ENCODE measurements around the gene CFAP46. TPM values are rescaled to one million over a fixed set of nuclear protein-coding genes. Genes with fewer than 3 reads are reported as not detected.
A peak's percentile ranks its signal among the peaks of the same experiment; 100 is the strongest.
"Not testable (repeated sequence)": the region's sequence is repeated elsewhere in the genome, so short reads cannot be mapped to it uniquely, and the experiment has no call there.

The CFAP46 gene
- polyA plus RNA-seq, 1 donor from 2014 or later, result not detected

DNA sequence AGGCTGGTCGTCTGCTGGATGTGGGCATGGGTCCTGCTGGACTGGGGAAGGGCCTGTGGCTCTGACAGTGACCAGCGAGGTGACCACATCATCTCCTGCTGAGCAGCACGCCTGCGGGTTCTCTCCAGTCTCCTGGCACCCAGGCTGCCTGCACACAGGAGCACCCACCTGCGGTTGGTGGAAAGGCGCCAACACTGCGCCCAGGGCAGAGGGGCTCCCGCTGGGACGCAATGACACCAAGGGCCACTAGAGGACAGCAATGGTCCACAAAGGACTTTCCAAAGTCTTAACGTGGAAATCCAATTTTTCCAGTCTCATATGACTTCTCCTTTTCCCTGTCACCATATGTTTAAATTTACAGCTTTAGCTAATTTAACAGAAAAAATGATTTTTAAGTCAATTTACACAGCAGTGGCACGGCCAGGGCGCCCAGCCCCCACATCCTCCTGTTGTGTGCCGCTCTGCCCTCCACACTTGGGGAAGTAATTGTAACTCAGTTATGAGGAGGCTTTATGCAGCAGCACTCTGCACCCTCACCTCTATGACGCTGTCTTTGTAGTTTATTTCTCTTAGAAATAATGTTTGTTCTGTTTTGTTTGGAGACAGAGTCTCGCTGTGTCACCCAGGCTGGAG lies 38.1 kb downstream of the CFAP46 start:
- H3K4me1 Mint-ChIP-seq, result peaks cover 0 to 2% (median 0%) of the 10 kb centered on the region in 3 donors
- no peaks in the 10 kb centered on the region for H3K36me3 Mint-ChIP-seq
- no peak overlapping the region for H3K4me3 Mint-ChIP-seq
- peak overlapping the region in 1 of 3 donors; percentile 27 for H3K27ac Mint-ChIP-seq
- H3K27me3 Mint-ChIP-seq, result peaks cover 12% of the 10 kb centered on the region
- H3K9me3 Mint-ChIP-seq, result peaks cover 2 to 10% (median 7%) of the 10 kb centered on the region in 3 donors

DNA sequence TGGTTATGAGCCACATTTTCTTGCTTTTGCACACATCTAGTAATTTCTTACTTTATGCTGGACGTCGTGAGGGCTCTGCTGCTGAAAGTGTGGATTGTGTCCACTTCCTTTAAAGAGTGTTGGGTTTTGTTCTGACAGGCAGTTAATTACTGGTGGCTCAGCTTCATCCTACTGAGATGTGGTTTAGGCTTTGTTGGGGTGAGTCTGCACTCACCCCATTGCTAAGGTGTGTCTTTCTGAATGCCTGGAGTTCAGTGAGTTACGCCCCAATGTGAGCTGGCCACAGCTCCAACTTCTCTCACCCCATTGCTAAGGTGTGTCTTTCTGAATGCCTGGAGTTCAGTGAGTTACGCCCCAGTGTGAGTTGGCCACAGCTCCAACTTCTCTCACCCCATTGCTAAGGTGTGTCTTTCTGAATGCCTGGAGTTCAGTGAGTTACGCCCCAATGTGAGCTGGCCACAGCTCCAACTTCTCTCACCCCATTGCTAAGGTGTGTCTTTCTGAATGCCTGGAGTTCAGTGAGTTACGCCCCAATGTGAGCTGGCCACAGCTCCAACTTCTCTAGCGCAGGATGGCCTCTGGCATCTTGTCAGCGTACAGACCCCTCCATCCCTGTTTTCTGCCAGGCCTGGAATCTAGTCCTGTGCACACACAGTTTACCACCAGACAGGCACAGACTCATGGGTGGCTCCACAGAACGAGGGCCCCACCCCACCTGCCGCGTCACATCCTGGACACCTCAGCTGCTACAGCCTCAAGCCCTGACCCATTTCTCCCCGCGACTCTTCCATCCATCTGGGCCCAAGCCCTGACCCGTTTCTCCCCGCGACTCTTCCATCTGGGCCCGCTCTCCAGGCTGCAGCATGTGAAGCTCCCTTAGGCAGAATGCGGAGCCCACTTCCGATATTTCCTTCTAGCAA lies 39.5 kb downstream of the CFAP46 start:
- H3K9me3 Mint-ChIP-seq, H3K36me3 Mint-ChIP-seq, H3K4me1 Mint-ChIP-seq, H3K27ac Mint-ChIP-seq: not testable (repeated sequence)
- peaks cover 11% of the 10 kb centered on the region for H3K27me3 Mint-ChIP-seq
- H3K4me3 Mint-ChIP-seq, result peak overlapping the region in 1 of 4 donors; percentile 39

DNA sequence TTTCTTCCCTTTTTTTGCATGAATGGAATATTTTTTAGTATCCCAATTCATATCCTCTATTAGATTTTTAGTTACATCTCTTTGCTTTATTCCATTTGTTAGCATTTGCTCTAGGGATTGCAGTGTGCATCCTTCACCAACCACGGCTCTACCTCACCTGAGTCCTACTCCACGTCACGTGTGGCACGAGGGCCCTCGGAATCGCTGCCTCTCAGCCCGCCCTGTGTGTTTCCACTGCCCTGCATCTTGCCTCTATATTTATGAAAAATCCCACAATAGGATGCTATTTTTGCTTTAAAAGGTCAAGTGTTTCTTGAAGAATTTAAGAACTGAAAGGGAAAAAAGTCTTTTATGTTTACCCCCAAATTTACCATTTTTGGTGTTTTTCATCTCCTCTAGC lies 41.0 kb downstream of the CFAP46 start:
- H3K27me3 Mint-ChIP-seq, result peaks cover 11% of the 10 kb centered on the region
- peaks cover 2 to 10% (median 7%) of the 10 kb centered on the region in 3 donors for H3K9me3 Mint-ChIP-seq
- peaks cover 0 to 2% (median 0%) of the 10 kb centered on the region in 3 donors for H3K4me1 Mint-ChIP-seq
- no peak overlapping the region for H3K4me3 Mint-ChIP-seq
- H3K27ac Mint-ChIP-seq, result no peak overlapping the region
- H3K36me3 Mint-ChIP-seq, result no peaks in the 10 kb centered on the region

DNA sequence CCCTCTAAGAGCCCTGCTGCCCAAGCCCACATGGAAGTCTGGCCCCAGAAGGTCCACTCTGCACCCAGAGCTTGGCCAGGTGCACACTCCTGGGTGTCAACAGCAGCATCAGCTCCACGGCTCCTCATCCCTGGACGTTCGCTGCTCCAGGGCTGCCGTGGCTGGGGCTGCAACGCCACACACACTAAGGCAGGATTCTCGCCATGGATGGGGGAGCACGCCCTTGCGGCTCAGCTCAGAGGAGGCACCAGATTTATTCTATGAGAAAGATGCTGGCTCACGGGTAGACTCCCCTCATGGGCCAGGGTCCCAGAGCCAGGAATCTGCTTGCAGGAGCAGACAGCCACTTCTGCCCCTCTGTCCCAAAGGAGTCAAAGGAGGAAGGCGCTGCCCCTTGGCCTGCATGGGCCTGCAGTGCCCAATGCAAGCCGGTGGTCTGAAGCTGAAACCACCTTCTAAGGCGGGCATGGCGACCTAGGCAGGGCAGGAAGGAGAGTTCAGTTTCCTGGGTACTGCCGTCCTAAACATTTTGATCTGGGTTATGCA lies 42.1 kb downstream of the CFAP46 start:
- no peak overlapping the region for H3K27ac Mint-ChIP-seq
- peaks cover 2 to 10% (median 7%) of the 10 kb centered on the region in 3 donors for H3K9me3 Mint-ChIP-seq
- no peaks in the 10 kb centered on the region for H3K36me3 Mint-ChIP-seq
- H3K27me3 Mint-ChIP-seq, result peaks cover 9% of the 10 kb centered on the region
- H3K4me3 Mint-ChIP-seq, result no peak overlapping the region
- H3K4me1 Mint-ChIP-seq, result peaks cover 0 to 2% (median 0%) of the 10 kb centered on the region in 3 donors

DNA sequence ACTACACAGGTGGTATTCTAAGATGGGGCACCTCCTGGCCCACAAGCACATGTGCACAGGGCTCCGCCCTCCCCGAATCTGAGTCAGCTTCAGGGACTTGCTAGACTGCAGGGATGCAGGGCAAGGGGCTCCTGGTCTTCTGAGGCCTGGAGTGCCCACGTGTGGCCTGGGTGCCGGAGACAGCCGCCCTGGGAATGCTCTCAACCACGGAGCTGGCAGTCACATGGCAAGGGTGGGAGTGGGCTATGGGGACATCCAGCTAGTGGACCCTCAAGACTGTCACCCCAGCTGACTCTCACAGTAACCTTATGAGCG lies 42.7 kb downstream of the CFAP46 start:
- Mint-ChIP-seq H3K4me3 (no peak overlapping the region), H3K4me1 (no peaks in the 10 kb centered on the region), H3K27me3 (peaks cover 14% of the 10 kb centered on the region), H3K36me3 (no peaks in the 10 kb centered on the region), H3K9me3 (peaks cover 2 to 8% (median 7%) of the 10 kb centered on the region in 3 donors), H3K27ac (no peak overlapping the region)

DNA sequence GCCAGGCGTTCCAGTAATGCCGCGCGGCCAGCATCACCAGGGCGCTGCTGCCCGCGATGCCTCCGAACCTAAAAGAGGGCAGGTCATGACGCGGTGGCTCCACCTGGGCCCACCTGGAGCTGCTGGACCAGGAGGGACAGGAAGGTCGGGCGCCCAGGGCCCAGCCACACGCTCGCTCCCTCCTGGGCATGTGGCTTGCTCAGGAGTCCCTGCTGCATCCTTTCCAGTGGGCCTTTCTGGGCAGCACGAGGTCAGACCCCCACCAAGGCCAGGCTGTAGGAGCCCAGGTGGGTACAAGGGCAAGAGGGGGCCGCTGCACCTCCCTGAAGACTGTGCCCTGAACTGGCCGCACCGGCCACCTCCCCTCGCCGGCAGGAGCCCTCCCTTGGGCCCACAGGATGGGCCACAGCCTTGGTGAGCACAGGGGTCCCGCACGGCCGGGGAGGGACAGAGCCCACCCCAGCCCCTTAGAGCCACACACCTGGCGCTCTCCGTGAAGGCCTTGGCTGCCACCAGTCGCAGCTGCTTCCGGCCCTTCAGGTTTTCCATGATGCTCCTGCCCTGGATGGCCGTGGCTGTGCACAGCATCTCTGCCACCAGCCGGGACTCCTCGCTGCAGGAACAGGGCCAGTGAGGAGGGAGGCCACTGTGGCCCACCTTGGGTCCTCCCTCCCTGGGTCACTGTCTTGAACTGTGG lies 43.2 kb downstream of the CFAP46 start:
- Mint-ChIP-seq H3K27me3 (peaks cover 14% of the 10 kb centered on the region), H3K9me3 (peaks cover 2 to 8% (median 7%) of the 10 kb centered on the region in 3 donors), H3K4me3 (no peak overlapping the region), H3K36me3 (no peaks in the 10 kb centered on the region), H3K27ac (no peak overlapping the region), H3K4me1 (no peaks in the 10 kb centered on the region)

DNA sequence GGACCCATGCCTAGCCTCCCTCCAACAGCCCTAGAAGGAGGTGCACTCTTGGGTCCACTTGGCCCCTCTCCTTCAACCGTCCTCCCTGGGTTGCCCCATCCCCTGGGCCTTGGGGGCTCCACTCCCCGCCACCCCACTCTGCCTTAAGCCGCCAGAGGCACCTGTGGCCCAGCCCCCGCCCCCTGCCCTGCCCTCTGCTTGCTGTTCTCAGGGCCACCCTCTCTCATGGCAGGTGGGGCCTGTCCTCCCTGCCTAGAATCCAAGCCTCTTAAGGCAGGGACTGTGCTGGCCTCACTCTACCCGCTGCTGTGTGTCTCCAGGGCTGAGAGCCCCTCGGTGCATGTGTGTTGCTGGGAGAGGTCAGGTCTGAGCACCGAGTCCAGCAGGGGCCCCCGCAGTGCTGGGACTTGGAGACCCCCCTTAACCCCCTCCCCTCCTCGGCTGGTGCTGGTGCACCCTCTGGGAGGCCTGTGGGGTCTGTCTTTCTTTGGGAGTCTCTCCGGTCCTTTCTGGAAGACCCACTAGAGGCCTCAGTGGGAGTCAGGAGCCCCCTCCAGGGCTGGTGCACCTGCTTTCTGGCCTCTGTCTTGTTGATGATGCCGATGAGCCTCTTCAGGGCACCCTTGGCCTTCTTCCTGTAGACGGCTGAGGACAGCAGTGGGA lies 43.8 kb downstream of the CFAP46 start:
- peaks cover 2 to 8% (median 7%) of the 10 kb centered on the region in 3 donors for H3K9me3 Mint-ChIP-seq
- peaks cover 17% of the 10 kb centered on the region for H3K27me3 Mint-ChIP-seq
- peaks cover under 1% of the 10 kb centered on the region for H3K36me3 Mint-ChIP-seq
- H3K4me3 Mint-ChIP-seq, result no peak overlapping the region
- no peak overlapping the region for H3K27ac Mint-ChIP-seq
- no peaks in the 10 kb centered on the region for H3K4me1 Mint-ChIP-seq

DNA sequence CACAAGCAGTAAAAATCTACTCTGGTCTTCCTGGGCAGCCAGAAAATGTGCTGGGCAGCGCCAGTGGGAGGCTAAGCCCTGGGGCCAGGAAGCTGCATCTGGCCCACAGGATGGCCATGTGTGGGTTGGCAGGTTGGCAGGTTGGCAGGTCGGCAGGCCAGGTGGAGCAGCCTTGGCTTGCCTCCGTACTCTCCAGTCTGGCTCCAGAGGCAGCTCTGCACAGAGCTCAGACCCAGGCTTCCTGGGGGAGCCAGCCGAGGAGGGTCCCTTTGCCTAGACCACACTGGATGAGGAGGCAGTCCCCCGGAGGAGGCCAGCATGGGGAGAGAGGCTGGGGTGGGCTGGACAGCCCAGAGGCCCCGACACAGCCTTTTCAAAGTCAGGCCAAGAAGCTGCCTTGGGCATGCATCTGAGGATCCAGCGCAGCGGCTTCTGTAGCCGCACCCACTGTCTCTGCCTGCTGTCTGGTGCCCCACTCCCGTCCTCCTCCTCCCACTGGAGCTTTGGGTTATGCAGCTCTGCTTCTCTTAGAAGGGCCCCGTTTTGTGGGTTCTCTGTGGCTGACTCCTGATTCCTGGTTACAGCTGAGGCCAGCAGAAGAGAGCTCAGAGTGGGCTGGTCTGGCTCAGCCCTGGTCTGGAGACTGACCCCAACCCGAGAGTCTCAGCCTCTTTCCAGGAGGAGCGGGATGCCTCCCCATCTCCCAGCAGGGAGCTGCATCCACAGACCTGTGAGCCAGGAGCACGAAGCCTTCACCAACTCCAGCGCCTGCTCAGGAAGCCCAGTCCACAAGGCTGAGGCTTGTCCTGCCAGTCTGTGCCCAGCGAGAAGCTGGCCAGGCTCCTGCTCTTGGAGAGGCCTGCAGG lies 44.6 kb downstream of the CFAP46 start:
- no peak overlapping the region for H3K4me3 Mint-ChIP-seq
- H3K4me1 Mint-ChIP-seq, result no peaks in the 10 kb centered on the region
- peaks cover 2 to 8% (median 7%) of the 10 kb centered on the region in 3 donors for H3K9me3 Mint-ChIP-seq
- no peak overlapping the region for H3K27ac Mint-ChIP-seq
- peaks cover 2% of the 10 kb centered on the region for H3K36me3 Mint-ChIP-seq
- peaks cover 17% of the 10 kb centered on the region for H3K27me3 Mint-ChIP-seq

DNA sequence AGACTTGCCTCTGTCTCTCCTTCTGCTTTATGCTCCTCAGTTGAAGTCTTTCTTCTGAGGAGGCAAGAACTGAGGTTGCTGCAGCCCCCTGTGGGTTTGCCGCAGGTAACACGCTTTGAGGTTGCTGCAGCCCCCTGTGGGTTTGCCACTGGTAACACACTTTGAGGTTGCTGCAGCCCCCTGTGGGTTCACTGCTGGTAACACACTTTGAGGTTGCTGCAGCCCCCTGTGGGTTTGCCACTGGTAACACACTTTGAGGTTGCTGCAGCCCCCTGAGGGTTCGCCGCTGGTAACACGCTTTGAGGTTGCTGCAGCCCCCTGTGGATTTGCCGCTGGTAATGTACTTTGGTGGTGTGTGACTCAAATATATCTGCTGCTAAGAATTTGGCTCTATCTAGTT lies 48.6 kb downstream of the CFAP46 start:
- not testable (repeated sequence) for H3K27ac Mint-ChIP-seq, H3K4me1 Mint-ChIP-seq, H3K36me3 Mint-ChIP-seq, H3K9me3 Mint-ChIP-seq, H3K4me3 Mint-ChIP-seq
- H3K27me3 Mint-ChIP-seq, result peaks cover 15% of the 10 kb centered on the region

DNA sequence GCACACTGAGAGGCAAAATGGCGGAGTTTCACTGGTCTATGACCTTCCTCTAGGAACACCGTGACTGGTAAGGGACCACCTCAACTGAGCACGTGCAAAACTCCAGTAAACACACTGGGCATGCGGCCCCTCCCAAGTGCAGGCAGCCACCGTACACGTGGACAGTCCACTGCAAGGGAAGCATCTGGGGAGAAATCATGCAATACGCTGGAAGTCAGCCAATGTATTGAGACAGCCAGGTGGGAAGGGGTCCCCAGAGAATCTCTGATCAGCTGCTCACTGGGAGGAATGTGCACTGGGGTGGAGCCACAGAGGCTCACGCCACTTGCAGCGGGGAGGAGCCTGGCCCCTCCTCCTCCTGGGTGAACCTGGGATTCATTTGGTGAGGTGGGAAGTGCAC lies 49.3 kb downstream of the CFAP46 start:
- Mint-ChIP-seq H3K27ac (no peak overlapping the region), H3K4me1 (no peaks in the 10 kb centered on the region), H3K36me3 (peaks cover 2% of the 10 kb centered on the region), H3K4me3 (no peak overlapping the region), H3K9me3 (no peaks in the 10 kb centered on the region), H3K27me3 (peaks cover 15% of the 10 kb centered on the region)

DNA sequence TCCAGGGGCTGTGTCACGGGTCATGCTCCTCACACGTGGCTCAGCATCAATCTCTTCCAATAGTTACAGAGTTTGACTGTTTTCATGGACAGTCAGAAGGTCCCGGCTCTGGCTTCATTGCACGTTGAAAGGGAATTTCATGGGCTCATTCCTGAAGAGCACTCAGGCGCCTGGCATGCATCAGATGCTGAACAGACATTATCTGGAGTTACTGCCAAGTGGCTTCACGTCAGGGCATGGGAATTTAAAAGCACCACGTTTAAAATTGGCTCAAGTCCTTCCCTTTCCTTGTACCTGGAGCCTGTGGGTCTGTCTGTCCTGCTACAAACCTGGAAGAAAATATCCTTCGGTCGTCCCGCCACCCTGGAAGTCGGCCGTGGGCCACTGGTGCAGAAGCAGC lies 50.4 kb downstream of the CFAP46 start:
- Mint-ChIP-seq H3K4me1 (no peaks in the 10 kb centered on the region), H3K27ac (no peak overlapping the region), H3K36me3 (peaks cover 2% of the 10 kb centered on the region), H3K27me3 (peaks cover 15% of the 10 kb centered on the region), H3K4me3 (no peak overlapping the region), H3K9me3 (no peaks in the 10 kb centered on the region)

DNA sequence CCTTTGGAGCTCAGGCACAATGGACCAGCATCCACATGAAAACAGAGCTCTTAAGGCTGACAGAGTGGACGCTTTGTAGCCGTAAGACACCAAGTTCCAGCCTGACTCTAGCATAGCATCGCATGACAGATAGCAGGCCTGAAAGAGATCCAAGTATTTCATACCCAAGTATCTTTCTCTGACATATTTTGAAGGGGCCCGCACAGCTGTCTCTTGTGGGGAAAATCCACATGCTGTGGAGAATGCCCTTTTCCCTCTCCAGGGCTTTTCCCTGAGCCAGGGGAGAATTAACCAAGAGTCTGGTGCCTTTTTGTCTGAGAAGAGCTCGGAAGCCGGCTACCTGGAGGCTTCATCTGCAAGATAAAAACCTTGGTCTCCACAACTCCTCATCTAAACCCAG lies 51.0 kb downstream of the CFAP46 start:
- Mint-ChIP-seq H3K27ac (no peak overlapping the region), H3K36me3 (peaks cover 2% of the 10 kb centered on the region), H3K4me3 (no peak overlapping the region), H3K27me3 (peaks cover 15% of the 10 kb centered on the region), H3K4me1 (no peaks in the 10 kb centered on the region), H3K9me3 (no peaks in the 10 kb centered on the region)

DNA sequence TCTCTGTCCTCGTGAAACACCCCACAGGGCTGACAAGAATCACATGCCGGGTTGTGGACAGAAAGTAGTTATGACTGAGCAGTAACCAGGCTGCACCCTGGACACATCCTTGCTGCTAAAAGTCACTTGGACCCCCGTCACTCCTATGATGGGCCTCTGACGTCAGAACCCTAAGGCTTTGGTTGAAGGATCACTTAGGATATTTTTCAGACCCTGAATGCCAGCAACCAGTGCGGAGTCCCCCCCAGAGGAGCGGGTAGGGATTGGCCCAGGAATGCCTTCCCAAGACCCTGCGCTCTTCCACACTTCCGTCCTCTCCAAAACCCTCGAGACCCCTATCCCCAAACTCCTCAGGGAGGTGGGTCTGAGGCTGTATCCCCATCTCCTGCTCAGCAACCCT lies 52.1 kb downstream of the CFAP46 start:
- peaks cover 2% of the 10 kb centered on the region for H3K36me3 Mint-ChIP-seq
- H3K27ac Mint-ChIP-seq, result no peak overlapping the region
- H3K4me1 Mint-ChIP-seq, result no peaks in the 10 kb centered on the region
- H3K9me3 Mint-ChIP-seq, result no peaks in the 10 kb centered on the region
- H3K4me3 Mint-ChIP-seq, result no peak overlapping the region
- peaks cover 15% of the 10 kb centered on the region for H3K27me3 Mint-ChIP-seq

DNA sequence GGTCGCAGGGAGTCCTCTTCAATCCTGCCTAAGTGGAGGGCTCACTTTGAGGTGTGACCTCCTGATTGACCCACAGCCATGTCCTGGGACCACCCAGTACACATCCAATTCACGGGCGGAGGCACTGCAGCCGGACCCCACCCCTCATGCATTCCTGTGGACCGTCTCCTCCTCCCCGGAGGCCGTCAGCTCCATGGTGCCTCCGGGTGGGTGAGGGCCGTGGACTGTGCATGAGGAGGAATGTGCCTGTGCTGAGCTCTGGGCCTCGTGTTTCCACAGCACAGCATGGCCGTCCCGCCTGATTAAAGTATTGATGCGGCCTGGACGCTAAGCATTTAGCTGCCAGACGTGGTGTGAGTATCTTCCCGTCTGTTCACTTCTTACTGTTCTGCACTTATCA lies 52.8 kb downstream of the CFAP46 start:
- peaks cover 9% of the 10 kb centered on the region for H3K27me3 Mint-ChIP-seq
- no peaks in the 10 kb centered on the region for H3K9me3 Mint-ChIP-seq
- H3K4me1 Mint-ChIP-seq, result no peaks in the 10 kb centered on the region
- no peak overlapping the region for H3K27ac Mint-ChIP-seq
- peaks cover 2% of the 10 kb centered on the region for H3K36me3 Mint-ChIP-seq
- no peak overlapping the region for H3K4me3 Mint-ChIP-seq
